Naive thymus-derived CD8-positive, alpha-beta T cell (primary cell): ENCODE measurements around the gene PIP5K1B. TPM values are rescaled to one million over a fixed set of nuclear protein-coding genes. Genes with fewer than 3 reads are reported as not detected.

Source experiments
- ATAC-seq, 2 donors: fragments of 150-1000 bp; cut with Tn5 transposase in 1 of 2; sonication (Bioruptor Pico), chemical (Tn5 transposase) in 1 of 2; 1 replicate in 1 of 2; 2 replicates in 1 of 2; pipeline ENCODE4 v1.10.0; 2021; ENCODE audit warnings: mild to moderate bottlenecking in 2 of 2, moderate library complexity in 2 of 2
- POLR2A ChIA-PET: fragments of 350-600 bp; sonication (Branson Sonifier 250); formaldehyde crosslinking; loops from one replicate; lab custom pipeline; 2021; ENCODE audit warnings: antibody characterized with exemption; lab: Charles Lee
- DNase-seq, 10 donors: peaks; one replicate each; pipeline versions ENCODE4 v3.0.0 to v3.0.0-alpha.2; 2020 to 2022
- H3K27ac Mint-ChIP-seq, 10 donors: one replicate each; pipeline ENCODE4 v1.8.0; 2020 to 2022; ENCODE audit warnings: mild to moderate bottlenecking in 10 of 10, mixed read lengths in 10 of 10, moderate library complexity in 4 of 10, inconsistent platforms in 1 of 10
- H3K27me3 Mint-ChIP-seq, 5 donors: one replicate each; pipeline ENCODE4 v1.8.0; 2021 to 2022; ENCODE audit warnings: mixed read lengths in 5 of 5
- H3K36me3 Mint-ChIP-seq, 3 donors: one replicate each; pipeline ENCODE4 v1.8.0; 2020 to 2022; ENCODE audit warnings: mixed read lengths in 3 of 3, mild to moderate bottlenecking in 2 of 3, inconsistent platforms in 1 of 3
- H3K4me1 Mint-ChIP-seq, 4 donors: one replicate each; pipeline ENCODE4 v1.8.0; 2021 to 2022; ENCODE audit warnings: mixed read lengths in 4 of 4
- H3K4me3 Mint-ChIP-seq, 10 donors: one replicate each; pipeline ENCODE4 v1.8.0; 2020 to 2022; ENCODE audit warnings: mild to moderate bottlenecking in 10 of 10, mixed read lengths in 10 of 10, moderate library complexity in 6 of 10, inconsistent platforms in 1 of 10
- H3K9me3 Mint-ChIP-seq, 9 donors: one replicate each; pipeline ENCODE4 v1.8.0; 2020 to 2022; ENCODE audit warnings: mixed read lengths in 9 of 9, mild to moderate bottlenecking in 3 of 9, inconsistent platforms in 1 of 9, moderate library complexity in 1 of 9
- polyA plus RNA-seq, 3 donors: library from polyadenylated mRNA; unstranded; fragments of 300-500 nt; fragmentation: Illumina TruSeq; gene quantifications; one replicate each; pipeline ENCODE4 v1.2.3, GENCODE V29; 2021
- total RNA-seq, 8 experiments: library from RNA in 2 of 8; stranded (reverse) in 2 of 8; gene quantifications; one replicate each; pipeline ENCODE4 v1.2.3 and lab custom pipeline; 2021 to 2026

Gene PIP5K1B
- total and polyA plus RNA-seq, 5 experiments from 2014 or later: 0.18 to 1.2 (median 0.47) TPM; not detected in 2

DNA sequence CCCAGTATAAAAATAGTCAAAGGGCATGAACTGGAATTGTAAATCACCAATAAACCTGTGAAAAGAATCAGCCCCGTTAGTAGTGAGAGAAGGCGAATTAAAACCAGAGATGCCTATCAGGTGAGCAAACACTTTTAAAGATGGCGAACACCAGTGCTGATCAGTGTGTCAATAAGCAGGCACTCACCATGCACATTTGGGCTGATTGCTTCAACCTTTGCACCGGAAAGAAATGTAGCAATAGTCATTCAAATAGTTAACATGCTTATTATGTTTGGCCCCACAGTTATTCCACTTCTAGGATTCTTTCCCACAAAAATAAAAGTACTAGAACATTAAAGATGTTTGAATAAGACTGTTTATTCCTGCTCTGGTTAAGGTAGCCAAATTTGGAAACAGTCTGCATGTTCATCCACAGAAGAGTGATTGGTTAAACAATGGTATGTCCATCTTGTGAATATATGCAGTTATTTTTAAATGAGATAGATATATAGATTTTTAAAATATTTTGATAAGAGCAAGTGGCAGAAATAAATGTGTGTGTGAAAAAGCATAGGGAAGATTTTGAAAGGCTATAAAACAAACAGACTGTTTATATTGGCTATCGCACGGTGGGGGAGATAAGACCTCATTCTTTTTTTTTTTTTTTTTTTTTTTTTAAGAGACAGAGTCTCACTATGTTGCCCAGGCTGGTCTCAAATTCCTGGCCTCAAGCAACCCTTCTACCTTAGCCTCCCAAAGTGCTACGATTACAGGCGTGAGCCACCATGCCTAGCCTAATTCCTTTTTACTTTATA lies 112.2 kb downstream of the PIP5K1B start:
- ATAC-seq: no peak
- peaks cover 0 to 2% (median 0%) of the 10 kb centered on the region in 9 donors for H3K9me3 Mint-ChIP-seq
- H3K27me3 Mint-ChIP-seq: peaks cover 6 to 16% (median 8%) of the 10 kb centered on the region in 5 donors
- POLR2A ChIA-PET: no interaction called here
- H3K4me1 Mint-ChIP-seq: no peaks in the 10 kb centered on the region
- no peaks in the 10 kb centered on the region for H3K36me3 Mint-ChIP-seq
- H3K4me3 Mint-ChIP-seq: no peak overlapping the region
- no peak overlapping the region for H3K27ac Mint-ChIP-seq
- DNase-seq: no peak

DNA sequence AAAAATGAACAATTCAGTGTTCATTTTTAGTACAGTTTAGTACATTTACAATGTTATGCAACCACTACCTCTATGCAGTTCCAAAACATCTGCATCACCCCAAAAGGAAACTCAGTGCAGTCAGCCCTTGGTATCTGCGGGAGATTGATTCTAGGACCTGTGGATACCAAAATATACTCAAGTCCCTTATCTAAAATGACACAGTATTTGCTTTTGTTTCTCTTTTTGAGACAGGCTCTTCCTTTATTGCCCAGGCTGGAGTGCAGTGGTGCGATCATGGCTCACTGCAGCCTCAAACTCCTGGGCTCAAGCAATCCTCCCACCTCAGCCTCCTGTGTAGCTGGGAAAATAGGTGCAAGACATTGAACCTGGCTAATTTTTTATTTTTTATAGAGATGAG lies 114.0 kb downstream of the PIP5K1B start:
- H3K4me3 Mint-ChIP-seq: no peak overlapping the region
- H3K27ac Mint-ChIP-seq: no peak overlapping the region
- ATAC-seq: no peak
- no peak for DNase-seq
- H3K4me1 Mint-ChIP-seq: no peaks in the 10 kb centered on the region
- POLR2A ChIA-PET: no interaction called here
- H3K36me3 Mint-ChIP-seq: no peaks in the 10 kb centered on the region
- H3K27me3 Mint-ChIP-seq: no peaks in the 10 kb centered on the region
- peaks cover 0 to 2% (median 0%) of the 10 kb centered on the region in 9 donors for H3K9me3 Mint-ChIP-seq

DNA sequence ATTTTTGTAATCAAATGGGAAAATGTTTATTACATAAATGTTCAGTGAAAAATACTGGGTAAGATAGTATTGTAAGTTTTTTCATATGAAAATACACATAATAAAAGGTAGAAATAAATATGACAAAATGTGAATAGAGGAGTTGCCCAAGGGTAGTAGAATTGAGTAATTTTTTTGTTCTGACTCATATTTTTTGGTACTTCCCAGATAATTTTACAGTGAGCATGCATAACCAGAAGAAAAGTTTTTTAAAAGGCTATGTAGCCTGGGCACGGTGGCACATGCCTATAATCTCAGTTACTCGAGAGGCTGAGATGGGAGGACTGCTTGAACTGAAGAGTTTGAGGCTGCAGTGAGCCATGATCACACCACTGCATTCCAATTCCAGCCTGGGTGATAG lies 116.9 kb downstream of the PIP5K1B start:
- Mint-ChIP-seq H3K27me3 (no peaks in the 10 kb centered on the region), H3K4me3 (no peak overlapping the region), H3K27ac (no peak overlapping the region), H3K4me1 (no peaks in the 10 kb centered on the region), H3K36me3 (no peaks in the 10 kb centered on the region), H3K9me3 (no peaks in the 10 kb centered on the region)
- POLR2A ChIA-PET: no interaction called here
- ATAC-seq (no peak), DNase-seq (no peak)

DNA sequence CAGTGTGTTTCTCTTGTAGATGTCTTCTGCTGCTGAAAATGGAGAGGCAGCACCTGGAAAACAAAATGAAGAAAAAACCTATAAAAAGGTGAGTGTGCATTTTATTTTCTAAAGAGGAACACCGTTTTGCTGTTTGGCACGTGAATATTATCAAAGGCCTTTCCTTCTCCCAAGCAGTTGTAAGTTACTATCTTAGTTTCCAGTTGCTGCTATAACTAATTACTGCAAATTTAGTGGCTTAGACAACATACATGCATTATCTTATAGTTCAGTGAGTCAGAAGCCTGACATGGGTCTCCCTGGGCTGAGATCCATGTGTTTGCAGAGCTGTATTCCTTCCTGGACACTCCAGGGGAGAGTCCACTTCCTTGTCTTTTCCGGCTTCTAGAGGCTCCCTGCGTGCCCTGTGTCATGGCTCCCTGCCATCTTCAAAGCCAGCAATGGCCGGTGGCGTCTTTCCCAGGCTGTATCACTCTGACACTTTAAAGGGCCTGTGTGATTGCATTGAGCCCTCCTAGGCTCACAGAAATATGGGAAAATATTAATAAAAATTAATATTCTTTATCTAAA lies 117.6 kb downstream of the PIP5K1B start:
- Mint-ChIP-seq H3K9me3 (no peaks in the 10 kb centered on the region), H3K27me3 (no peaks in the 10 kb centered on the region), H3K4me1 (no peaks in the 10 kb centered on the region), H3K27ac (no peak overlapping the region), H3K4me3 (no peak overlapping the region), H3K36me3 (no peaks in the 10 kb centered on the region)
- DNase-seq: no peak
- POLR2A ChIA-PET: no interaction called here
- no peak for ATAC-seq

DNA sequence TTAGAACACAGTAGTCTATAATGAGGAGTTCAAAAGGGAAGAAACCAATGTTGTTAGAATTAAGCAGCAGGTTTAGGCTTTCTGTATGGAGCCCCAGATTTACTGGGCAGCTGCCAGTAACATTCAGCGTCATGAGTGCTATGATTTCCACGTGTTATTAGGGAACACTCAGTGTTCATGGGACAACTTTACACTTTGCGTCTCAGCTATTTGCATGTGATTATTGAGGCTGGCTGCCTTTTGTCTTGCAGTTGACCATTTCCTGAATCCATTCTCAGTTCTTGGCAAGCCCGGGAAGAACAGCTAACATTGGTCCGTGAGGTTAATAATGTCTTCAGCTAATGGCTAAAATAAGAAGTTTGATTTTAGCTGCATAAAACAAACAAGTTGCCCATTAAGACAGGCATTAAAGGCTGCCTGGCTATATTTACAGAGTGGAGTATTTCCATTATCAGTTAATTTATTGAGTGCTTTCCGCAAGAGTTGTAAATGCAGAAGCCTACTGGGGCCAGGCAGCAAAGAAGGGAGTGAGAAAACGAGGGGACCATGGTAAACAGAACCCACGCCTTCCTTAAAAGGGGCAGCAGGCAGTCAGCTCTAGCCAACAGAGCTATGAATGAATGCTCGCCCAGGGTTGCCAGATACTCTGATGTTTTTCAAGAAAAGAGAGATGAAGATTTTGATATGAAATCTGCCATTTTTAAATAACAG lies 120.9 kb downstream of the PIP5K1B start:
- no peaks in the 10 kb centered on the region for H3K9me3 Mint-ChIP-seq
- ATAC-seq (no peak), DNase-seq (no peak)
- no peak overlapping the region for H3K4me3 Mint-ChIP-seq
- POLR2A ChIA-PET: no interaction called here
- H3K36me3 Mint-ChIP-seq: no peaks in the 10 kb centered on the region
- H3K27me3 Mint-ChIP-seq: no peaks in the 10 kb centered on the region
- no peaks in the 10 kb centered on the region for H3K4me1 Mint-ChIP-seq
- no peak overlapping the region for H3K27ac Mint-ChIP-seq

DNA sequence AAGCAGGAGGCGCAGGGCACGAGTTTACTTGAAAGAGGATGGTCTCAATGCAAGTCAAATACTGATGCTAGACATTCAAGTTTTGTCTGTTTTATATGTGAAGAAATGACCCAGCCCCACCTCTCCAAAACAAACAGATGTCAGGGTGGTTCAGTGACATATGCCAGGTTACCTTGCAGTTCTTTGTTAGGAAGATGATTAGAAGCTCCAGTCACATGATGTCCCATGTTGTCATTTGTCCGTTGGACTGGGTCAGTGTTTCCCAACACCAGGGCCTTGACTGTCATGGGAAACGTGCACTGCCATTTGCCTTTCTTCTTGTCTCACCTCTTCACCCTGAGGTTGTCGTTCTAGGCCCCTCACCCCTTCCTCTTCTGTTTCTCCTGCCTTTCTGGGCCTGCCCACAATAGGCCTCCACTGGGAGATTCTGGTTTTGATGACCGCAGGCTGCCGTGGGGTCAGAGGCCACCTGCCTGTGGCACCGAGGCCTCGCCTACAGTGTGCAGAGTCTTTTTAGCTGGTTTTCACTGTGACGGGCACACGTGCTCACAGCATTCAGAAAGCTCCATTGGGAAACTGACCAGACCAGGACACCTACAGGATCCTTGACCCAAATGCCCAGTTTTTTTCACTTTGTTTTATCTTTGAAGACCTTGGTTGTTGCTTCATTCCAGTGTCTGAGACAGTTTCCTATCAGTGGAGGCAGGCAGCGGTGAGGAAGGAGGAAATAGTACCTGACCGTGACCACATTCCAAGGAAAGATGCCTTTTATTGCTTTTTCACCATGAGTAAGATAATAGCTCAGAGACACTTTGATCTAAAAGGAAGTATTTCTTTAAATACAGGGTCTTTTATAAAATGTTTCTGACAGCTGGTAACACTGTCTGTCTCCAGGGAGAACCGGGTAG lies 123.1 kb downstream of the PIP5K1B start:
- ATAC-seq: no peak

DNA sequence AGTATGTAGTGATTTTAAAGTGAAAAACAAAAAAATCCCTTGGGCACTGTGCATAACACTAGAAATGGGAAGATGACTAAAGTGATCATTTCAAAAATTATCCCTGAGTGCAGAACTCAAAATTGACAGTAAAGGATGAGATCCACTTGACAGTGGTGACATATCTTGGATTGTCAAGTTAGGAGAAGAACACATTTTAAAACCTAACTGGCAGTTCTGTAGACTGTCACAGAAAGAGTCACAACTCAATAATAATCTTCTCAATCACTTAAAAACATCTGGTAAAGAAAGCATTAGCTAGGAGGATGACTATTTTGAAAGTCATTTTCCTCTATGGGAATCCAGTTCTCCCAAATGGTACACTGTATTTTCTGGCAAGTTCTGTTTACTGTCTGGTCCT lies 127.1 kb downstream of the PIP5K1B start:
- H3K9me3 Mint-ChIP-seq: no peaks in the 10 kb centered on the region
- ATAC-seq: no peak
- H3K27ac Mint-ChIP-seq: no peak overlapping the region
- DNase-seq: no peak
- H3K36me3 Mint-ChIP-seq: no peaks in the 10 kb centered on the region
- H3K4me1 Mint-ChIP-seq: no peaks in the 10 kb centered on the region
- H3K4me3 Mint-ChIP-seq: no peak overlapping the region
- H3K27me3 Mint-ChIP-seq: peaks cover 0 to 11% (median 0%) of the 10 kb centered on the region in 5 donors
- POLR2A ChIA-PET: no interaction called here

More for the DNA sequence above, 123.1 kb downstream of the PIP5K1B start:
- Mint-ChIP-seq H3K9me3 (no peaks in the 10 kb centered on the region), H3K4me3 (no peak overlapping the region), H3K36me3 (no peaks in the 10 kb centered on the region), H3K4me1 (no peaks in the 10 kb centered on the region), H3K27me3 (peaks cover 0 to 5% (median 0%) of the 10 kb centered on the region in 5 donors), H3K27ac (no peak overlapping the region)
- no peak for DNase-seq
- POLR2A ChIA-PET: no interaction called here

DNA sequence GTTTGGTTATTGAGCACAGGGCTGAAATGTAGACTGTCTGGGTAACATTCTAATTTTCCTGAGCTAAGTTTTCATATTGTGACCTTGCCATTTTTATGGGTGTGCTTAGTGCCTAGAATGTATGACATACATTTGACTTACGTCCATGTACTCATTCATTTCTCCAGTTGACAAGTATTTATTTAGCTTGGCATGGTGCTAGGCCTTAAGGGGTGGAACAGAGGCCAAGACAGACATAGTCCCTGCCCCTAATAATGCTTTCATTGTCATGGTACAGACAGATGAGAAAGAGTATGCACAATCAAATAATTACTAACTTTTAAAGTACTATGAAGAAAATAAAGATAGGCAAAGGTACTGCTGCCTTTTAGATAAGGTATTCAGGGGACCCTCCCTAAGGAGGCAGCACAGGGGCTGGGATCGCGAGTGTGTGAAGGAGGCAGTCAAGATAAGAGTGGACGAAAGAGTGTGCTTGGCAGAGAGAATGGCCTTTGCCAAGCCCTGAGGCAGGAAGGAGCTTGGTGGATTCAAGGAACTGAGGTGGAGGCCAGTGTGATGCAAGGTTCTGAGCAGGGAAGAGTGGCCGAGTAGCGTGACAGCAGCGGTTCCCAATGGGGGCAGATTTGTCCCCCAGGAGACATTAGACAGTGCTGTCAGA lies 128.0 kb downstream of the PIP5K1B start:
- POLR2A ChIA-PET: no interaction called here
- Mint-ChIP-seq H3K27me3 (peaks cover 0 to 11% (median 0%) of the 10 kb centered on the region in 5 donors), H3K4me3 (no peak overlapping the region), H3K27ac (no peak overlapping the region), H3K36me3 (no peaks in the 10 kb centered on the region), H3K9me3 (no peaks in the 10 kb centered on the region), H3K4me1 (no peaks in the 10 kb centered on the region)
- no peak for ATAC-seq
- DNase-seq: no peak

DNA sequence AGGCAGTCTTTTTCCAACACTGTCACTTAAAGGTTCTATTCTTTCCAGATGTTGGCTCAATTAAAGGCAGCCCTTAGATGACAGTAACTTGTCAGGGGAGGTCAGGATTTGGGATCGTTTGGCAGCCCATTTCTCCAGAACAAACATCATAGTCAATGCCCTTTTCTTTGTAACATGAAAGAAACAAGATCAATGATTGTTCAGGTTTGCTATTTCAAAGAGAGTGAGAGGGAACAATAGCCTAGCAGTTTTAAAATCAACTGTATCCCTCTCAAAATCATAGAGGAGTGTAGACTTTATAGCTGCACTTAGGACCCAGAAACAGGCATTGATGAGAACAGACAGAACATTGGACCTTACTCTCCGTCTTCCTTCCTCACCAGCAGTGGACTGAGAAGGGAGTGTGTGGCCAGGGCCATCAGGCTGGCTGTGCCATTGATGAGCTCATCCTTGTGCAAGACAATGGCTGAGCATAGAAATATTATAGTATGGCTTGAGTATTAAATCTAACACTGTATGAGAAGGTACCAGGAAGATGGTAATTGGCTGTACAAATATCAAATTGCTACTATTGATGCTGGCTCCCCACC lies 130.0 kb downstream of the PIP5K1B start:
- no peak for ATAC-seq
- no peak for DNase-seq
- H3K27ac Mint-ChIP-seq: no peak overlapping the region
- H3K4me1 Mint-ChIP-seq: no peaks in the 10 kb centered on the region
- H3K4me3 Mint-ChIP-seq: no peak overlapping the region
- H3K9me3 Mint-ChIP-seq: no peaks in the 10 kb centered on the region
- H3K36me3 Mint-ChIP-seq: no peaks in the 10 kb centered on the region
- peaks cover 0 to 11% (median 0%) of the 10 kb centered on the region in 5 donors for H3K27me3 Mint-ChIP-seq
- POLR2A ChIA-PET: no interaction called here

DNA sequence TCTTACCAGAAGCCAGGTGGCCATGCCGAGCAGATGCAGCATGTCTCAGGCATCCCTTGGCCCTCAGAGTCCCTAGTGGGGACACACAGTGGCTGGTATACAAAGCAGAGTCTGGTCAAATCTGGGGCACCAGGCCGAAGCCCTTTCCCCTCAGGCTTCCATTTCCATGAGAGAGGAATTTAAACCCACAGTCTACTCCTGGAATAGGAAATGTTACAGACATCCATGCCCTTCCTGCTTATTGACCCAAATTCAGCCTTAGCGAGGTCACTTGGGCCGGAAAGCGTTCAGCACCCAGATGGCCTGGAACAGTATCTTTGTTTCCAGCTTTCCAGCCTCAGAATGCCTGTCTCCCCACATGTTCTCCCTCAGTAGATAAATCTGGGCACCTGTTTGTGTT lies 131.7 kb downstream of the PIP5K1B start:
- ATAC-seq (no peak), DNase-seq (no peak)
- Mint-ChIP-seq H3K4me1 (no peaks in the 10 kb centered on the region), H3K36me3 (no peaks in the 10 kb centered on the region), H3K4me3 (no peak overlapping the region), H3K27ac (no peak overlapping the region), H3K9me3 (no peaks in the 10 kb centered on the region), H3K27me3 (peaks cover 0 to 11% (median 0%) of the 10 kb centered on the region in 5 donors)
- POLR2A ChIA-PET: no interaction called here

DNA sequence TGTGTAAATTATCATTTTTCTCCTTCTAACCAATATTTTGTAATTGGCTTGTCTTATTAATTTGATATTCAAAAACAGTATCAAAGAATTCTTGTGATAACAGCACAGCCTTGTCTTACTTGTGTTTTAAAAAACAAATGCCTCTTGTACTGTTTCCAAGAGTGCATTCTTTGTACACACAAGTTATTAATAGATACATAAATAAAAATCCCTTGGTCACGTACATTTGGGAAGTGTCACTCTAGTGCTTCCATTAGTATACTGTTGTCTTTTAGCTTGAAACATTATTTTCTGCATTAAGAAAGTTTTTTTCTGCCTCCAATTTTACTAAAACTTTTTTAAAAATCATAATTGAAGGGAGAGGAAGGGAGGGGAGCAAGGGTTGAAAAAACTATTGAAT lies 133.2 kb downstream of the PIP5K1B start:
- Mint-ChIP-seq H3K27me3 (peaks cover 0 to 5% (median 0%) of the 10 kb centered on the region in 5 donors), H3K4me3 (no peak overlapping the region), H3K9me3 (no peaks in the 10 kb centered on the region), H3K27ac (no peak overlapping the region), H3K36me3 (no peaks in the 10 kb centered on the region), H3K4me1 (no peaks in the 10 kb centered on the region)
- ATAC-seq (no peak), DNase-seq (no peak)
- POLR2A ChIA-PET: no interaction called here
